GM23338 (cell line): Measurements from ENCODE around the gene NFKB1. TPM values are rescaled to one million over a fixed set of nuclear protein-coding genes. Genes with fewer than 3 reads are reported as not detected.

Source experiments
- ATAC-seq: fragments of 200-7000 bp; cut with Tn5 transposase; 3 replicates; pipeline ENCODE4 v1.9.1; 2020
- DNase-seq: peaks from one replicate; pipeline ENCODE4 v3.0.0-alpha.2; 2015; ENCODE audit warnings: low spot score
- H2AFZ ChIP-seq: fragments of 200-600 bp; sonication (generic); 2 replicates; pipeline ENCODE4 v1.8.0; 2016; ENCODE audit warnings: antibody characterized with exemption, mild to moderate bottlenecking, moderate library complexity
- H3F3A ChIP-seq: fragments of 200-600 bp; sonication (generic); replicated peaks from 2 replicates; pipeline ENCODE4 v1.8.0; 2017; ENCODE audit warnings: antibody characterized with exemption, mixed run types, low read depth
- H3K27ac ChIP-seq: fragments of 200-600 bp; sonication (generic); 2 replicates; pipeline ENCODE4 v1.6.1; 2016; ENCODE audit warnings: low read depth
- H3K27me3 ChIP-seq: fragments of 200-600 bp; sonication (generic); 2 replicates; pipeline ENCODE4 v1.8.0; 2016; ENCODE audit warnings: mild to moderate bottlenecking, mixed run types, moderate library complexity; ENCODE audit not compliant: insufficient read depth
- H3K36me3 ChIP-seq: fragments of 200-600 bp; sonication (generic); 2 replicates; pipeline ENCODE4 v1.8.0; 2016; ENCODE audit warnings: mild to moderate bottlenecking; ENCODE audit not compliant: insufficient read depth
- H3K4me1 ChIP-seq: fragments of 200-600 bp; sonication (generic); 2 replicates; pipeline ENCODE4 v1.8.0; 2016; ENCODE audit warnings: mild to moderate bottlenecking, moderate library complexity; ENCODE audit not compliant: insufficient read depth
- H3K4me2 ChIP-seq: fragments of 200-600 bp; sonication (generic); 2 replicates; pipeline ENCODE4 v1.7.1; 2017; ENCODE audit warnings: mixed run types
- H3K4me3 ChIP-seq: fragments of 200-600 bp; sonication (generic); 2 replicates; pipeline ENCODE4 v1.6.1; 2016; ENCODE audit warnings: mixed run types
- H3K79me2 ChIP-seq: fragments of 200-600 bp; sonication (generic); replicated peaks from 2 replicates; pipeline ENCODE4 v1.8.0; 2017; ENCODE audit warnings: mild to moderate bottlenecking; ENCODE audit not compliant: insufficient read depth
- H3K9me2 ChIP-seq: fragments of 200-600 bp; sonication (generic); 2 replicates; pipeline ENCODE4 v1.8.0; 2017; ENCODE audit not compliant: insufficient read depth
- H4K20me1 ChIP-seq: fragments of 200-600 bp; sonication (generic); replicated peaks from 2 replicates; pipeline ENCODE4 v1.8.0; 2017; ENCODE audit warnings: mild to moderate bottlenecking; ENCODE audit not compliant: insufficient read depth
- H3K27ac Mint-ChIP-seq: 2 replicates; pipeline ENCODE4 v1.8.0; 2020; ENCODE audit warnings: inconsistent platforms, mild to moderate bottlenecking, moderate library complexity, mixed read lengths
- H3K27me3 Mint-ChIP-seq: 3 replicates; pipeline ENCODE4 v1.8.0; 2022; ENCODE audit warnings: low read depth, mild to moderate bottlenecking, moderate library complexity, mixed read lengths, inconsistent platforms; ENCODE audit not compliant: insufficient read depth, poor library complexity
- H3K36me3 Mint-ChIP-seq: 3 replicates; pipeline ENCODE4 v1.8.0; 2021; ENCODE audit warnings: low read depth, mild to moderate bottlenecking, inconsistent platforms, moderate library complexity, mixed read lengths
- H3K4me1 Mint-ChIP-seq: 3 replicates; pipeline ENCODE4 v1.8.0; 2020; ENCODE audit warnings: mild to moderate bottlenecking, inconsistent platforms, mixed read lengths
- H3K4me3 Mint-ChIP-seq: 3 replicates; pipeline ENCODE4 v1.8.0; 2021; ENCODE audit warnings: moderate library complexity, mild to moderate bottlenecking, inconsistent platforms, mixed read lengths
- H3K9me3 Mint-ChIP-seq: 3 replicates; pipeline ENCODE4 v1.8.0; 2020; ENCODE audit warnings: moderate library complexity, mild to moderate bottlenecking, inconsistent platforms, mixed read lengths
- CREB1 ChIP-seq: fragments of 250-450 bp; sonication (Bioruptor Pico); IDR thresholded peaks from 2 replicates; pipeline ENCODE4 v1.5.0; 2020; ENCODE audit warnings: low read depth, mild to moderate bottlenecking, moderate library complexity
- CTCF ChIP-seq, 2 experiments: fragments of 200-600 bp in 1 of 2; sonication (generic) in 1 of 2; conservative IDR thresholded peaks; 2 replicates each; pipeline versions ENCODE4 v1.5.1 to v1.6.1; 2016 to 2017; ENCODE audit warnings: antibody characterized with exemption in 2 of 2, low read depth in 2 of 2, mild to moderate bottlenecking in 2 of 2, moderate library complexity in 1 of 2
- NANOG ChIP-seq: IDR thresholded peaks from 2 replicates; pipeline ENCODE4 v1.6.1; 2016; ENCODE audit warnings: antibody characterized with exemption, borderline replicate concordance
- POLR2AphosphoS5 ChIP-seq: IDR thresholded peaks from 2 replicates; pipeline ENCODE4 v1.6.1; 2016; ENCODE audit warnings: antibody characterized with exemption, low read depth
- ZNF331 ChIP-seq: fragments of 250-450 bp; sonication (Bioruptor Pico); IDR thresholded peaks from 2 replicates; pipeline ENCODE4 v1.5.0; 2020; ENCODE audit warnings: low read depth, mild to moderate bottlenecking, moderate library complexity
- ZNF462 ChIP-seq: fragments of 250-450 bp; sonication (Bioruptor Pico); IDR thresholded peaks from 2 replicates; pipeline ENCODE4 v1.5.0; 2020; ENCODE audit warnings: mild to moderate bottlenecking, moderate library complexity
- polyA plus RNA-seq: library from polyadenylated mRNA; unstranded; fragments of >200 nt; fragmentation: Nextera tagmentation; extraction: Ambion mirVana; gene quantifications from 2 replicates; pipeline ENCODE4 v1.2.1, GENCODE V29; 2016
- total RNA-seq: library from RNA; depleted of rRNA; stranded (reverse); fragments of >200 nt; shearing (Covaris generic); gene quantifications from 2 replicates; pipeline ENCODE4 v1.2.3, GENCODE V29; 2014

Gene NFKB1
- total and polyA plus RNA-seq, 2 experiments from 2014 or later: 0.82 to 4.6 TPM

- no peaks in the 10 kb centered on the region for H3K36me3 ChIP-seq
- peak overlapping the region; percentile 8; the same call in 1 of the 2 replicates for H2AFZ ChIP-seq
- no peaks in the 10 kb centered on the region for H4K20me1 ChIP-seq
- H3K4me2 ChIP-seq: no peak overlapping the region
- H3K4me3 ChIP-seq: no peak overlapping the region
- no peak for TF ChIP-seq POLR2AphosphoS5
- ATAC-seq: peak; percentile 21; the same call in 1 of the 3 replicates
- Mint-ChIP-seq H3K36me3 (no peaks in the 10 kb centered on the region), H3K9me3 (no peaks in the 10 kb centered on the region), H3K4me3 (no peak overlapping the region), H3K27ac (no peak overlapping the region), H3K27me3 (no peaks in the 10 kb centered on the region), H3K4me1 (peaks cover 23% of the 10 kb centered on the region)
- no peaks in the 10 kb centered on the region for H3F3A ChIP-seq
- no peak overlapping the region for H3K27ac ChIP-seq
- H3K27me3 ChIP-seq: no peaks in the 10 kb centered on the region
- H3K9me2 ChIP-seq: no peaks in the 10 kb centered on the region
- peak; percentile 13 for DNase-seq
- H3K79me2 ChIP-seq: no peaks in the 10 kb centered on the region
- peaks cover 7% of the 10 kb centered on the region; the same call in 1 of the 2 replicates for H3K4me1 ChIP-seq
Observed at GRCh38 chr4:102578270-102578669, 77.1 kb downstream of the NFKB1 start.

- H3K36me3 ChIP-seq: no peaks in the 10 kb centered on the region
- H3K79me2 ChIP-seq: no peaks in the 10 kb centered on the region
- peaks cover 23% of the 10 kb centered on the region for H3K4me1 Mint-ChIP-seq
- H3K9me2 ChIP-seq: no peaks in the 10 kb centered on the region
- H3K27ac ChIP-seq: no peak overlapping the region
- H3K27me3 Mint-ChIP-seq: no peaks in the 10 kb centered on the region
- peaks cover 7% of the 10 kb centered on the region; the same call in 1 of the 2 replicates for H3K4me1 ChIP-seq
- H3K4me3 Mint-ChIP-seq: no peak overlapping the region
- H2AFZ ChIP-seq: peak overlapping the region; percentile 8; the same call in 1 of the 2 replicates
- no peak overlapping the region for H3K4me3 ChIP-seq
- no peaks in the 10 kb centered on the region for H3F3A ChIP-seq
- H3K4me2 ChIP-seq: no peak overlapping the region
- no peak overlapping the region for H3K27ac Mint-ChIP-seq
- no peaks in the 10 kb centered on the region for H3K27me3 ChIP-seq
- DNase-seq: peak; percentile 93
- no peak for TF ChIP-seq POLR2AphosphoS5
- TF ChIP-seq ZNF462: 0 out of 2 replicates have a peak, but pooled peaks have one; percentile 33
- TF ChIP-seq CTCF (conservative IDR thresholded peaks at IDR 0.05; ENCODE audit: low read depth in 2 of 2): peak; percentile 74 to 87
- peak; percentile 47; the same call in 1 of the 2 replicates for TF ChIP-seq CREB1
- TF ChIP-seq NANOG: no peak
- no peak for TF ChIP-seq ZNF331 (CRISPR knock-in tag)
- peak; percentile 99 for ATAC-seq
- no peaks in the 10 kb centered on the region for H4K20me1 ChIP-seq
- no peaks in the 10 kb centered on the region for H3K9me3 Mint-ChIP-seq
- H3K36me3 Mint-ChIP-seq: no peaks in the 10 kb centered on the region
Observed at GRCh38 chr4:102578819-102579218, 77.7 kb downstream of the NFKB1 start.
